DMS 273 (cell line): ENCODE data around the gene CUX1.
A peak's percentile ranks its signal among the peaks of the same experiment; 100 is the strongest.
"Not testable (repeated sequence)": the region's sequence is repeated elsewhere in the genome, so short reads cannot be mapped to it uniquely, and the experiment has no call there.

Source experiments
- DNase-seq: peaks from one replicate; lab custom pipeline; 2025; ENCODE audit not compliant: unreplicated experiment; lab: John Stamatoyannopoulos, UW

The CUX1 gene

GRCh38 chr7:101869026-101869900, 51.8 kb downstream of the CUX1 start:
- DNase-seq, result no peak

GRCh38 chr7:101869901-101870290, 52.5 kb downstream of the CUX1 start:
- no peak for DNase-seq

GRCh38 chr7:101870361-101871062, 53.1 kb downstream of the CUX1 start:
- DNase-seq, result no peak

GRCh38 chr7:101871351-101871750, 53.9 kb downstream of the CUX1 start:
- DNase-seq, result no peak

GRCh38 chr7:101874028-101874427, 56.6 kb downstream of the CUX1 start:
- DNase-seq, result no peak

- DNase-seq, result no peak
Observed at GRCh38 chr7:101875283-101875846, 57.9 kb downstream of the CUX1 start.

- DNase-seq, result no peak
Observed at GRCh38 chr7:101877882-101878591, 60.6 kb downstream of the CUX1 start.

- no peak for DNase-seq
Observed at GRCh38 chr7:101878938-101879337, 61.5 kb downstream of the CUX1 start.

GRCh38 chr7:101879565-101879964, 62.1 kb downstream of the CUX1 start:
- DNase-seq, result no peak

- DNase-seq, result peak; percentile 30
Observed at GRCh38 chr7:101880282-101881054, 63.0 kb downstream of the CUX1 start.

- DNase-seq, result no peak
Observed at GRCh38 chr7:101882005-101882421, 64.6 kb downstream of the CUX1 start.

GRCh38 chr7:101882595-101883564, 65.5 kb downstream of the CUX1 start:
- DNase-seq, result peak; percentile 66

GRCh38 chr7:101884671-101885596, 67.5 kb downstream of the CUX1 start:
- no peak for DNase-seq

GRCh38 chr7:101885597-101885955, 68.2 kb downstream of the CUX1 start:
- no peak for DNase-seq

GRCh38 chr7:101887352-101887751, 69.9 kb downstream of the CUX1 start:
- not testable (repeated sequence) for DNase-seq

GRCh38 chr7:101888564-101888963, 71.1 kb downstream of the CUX1 start:
- not testable (repeated sequence) for DNase-seq

GRCh38 chr7:101890749-101891523, 73.5 kb downstream of the CUX1 start:
- DNase-seq, result no peak
